ENCODE results near the gene CGREF1. TPM values are rescaled to one million over a fixed set of nuclear protein-coding genes. Genes with fewer than 3 reads are reported as not detected.

The CGREF1 gene
- 1 to 10 TPM in 2 of 4 donors, not detected in 2; 2.5 to 5.6 TPM for total RNA-seq

GRCh38 chr2:27118525-27119329, at the start of gene CGREF1:
Gene CGREF1 (minus strand): TSS chr2:27119128. CDS start chr2:27104366, 14,762 bp downstream.
- Histone ChIP-seq H3K9me3 (no peaks in the 10 kb centered on the region), H3K4me3 (peak within 1 kb of the TSS; percentile 13 to 55 (median 46)), H3K27ac (no peak within 1 kb of the TSS), H3K36me3 (no peaks in the 10 kb centered on the region), H3K27me3 (peaks cover 0 to 5% of the 10 kb centered on the region in 2 donors), H3K4me1 (peaks cover 4 to 24% (median 6%) of the 10 kb centered on the region in 4 donors)
- TF ChIP-seq POLR2A (IDR thresholded peaks at IDR 0.05) (no peak), CTCF (IDR thresholded peaks at IDR 0.05) (peak in 1 of 6 experiments; percentile 8)
- DNase-seq = peak in 2 of 3 donors; percentile 61 to 70

GRCh38 chr2:27164960-27165763, 46.2 kb upstream of the CGREF1 start:
- no peaks in the 10 kb centered on the region for H3K36me3 ChIP-seq
- H3K9me3 ChIP-seq = no peaks in the 10 kb centered on the region
- H3K4me1 ChIP-seq = peaks cover 0 to 9% (median 1%) of the 10 kb centered on the region in 4 donors
- no peak for TF ChIP-seq POLR2A (IDR thresholded peaks at IDR 0.05)
- no peak for TF ChIP-seq CTCF (IDR thresholded peaks at IDR 0.05)
- no peaks in the 10 kb centered on the region for H3K27me3 ChIP-seq
- DNase-seq = no peak
- no peak overlapping the region for H3K4me3 ChIP-seq
- peak overlapping the region in 1 of 4 donors; percentile 11 for H3K27ac ChIP-seq

GRCh38 chr2:27162151-27163121, 43.5 kb upstream of the CGREF1 start:
- H3K36me3 ChIP-seq = no peaks in the 10 kb centered on the region
- H3K27ac ChIP-seq = peak overlapping the region in 2 of 4 donors; percentile 0 to 35
- TF ChIP-seq CTCF (IDR thresholded peaks at IDR 0.05) (no peak), POLR2A (IDR thresholded peaks at IDR 0.05) (no peak)
- no peaks in the 10 kb centered on the region for H3K9me3 ChIP-seq
- no peaks in the 10 kb centered on the region for H3K4me1 ChIP-seq
- H3K4me3 ChIP-seq = peak overlapping the region in 2 of 4 donors; percentile 23 to 31
- DNase-seq = no peak
- H3K27me3 ChIP-seq = no peaks in the 10 kb centered on the region

GRCh38 chr2:27160191-27160590, 41.3 kb upstream of the CGREF1 start:
- TF ChIP-seq CTCF (IDR thresholded peaks at IDR 0.05) (no peak), POLR2A (IDR thresholded peaks at IDR 0.05) (no peak)
- DNase-seq = no peak
- Histone ChIP-seq H3K9me3 (no peaks in the 10 kb centered on the region), H3K4me1 (no peaks in the 10 kb centered on the region), H3K27me3 (no peaks in the 10 kb centered on the region), H3K4me3 (no peak overlapping the region), H3K27ac (no peak overlapping the region), H3K36me3 (no peaks in the 10 kb centered on the region)

- no peak for DNase-seq
- TF ChIP-seq CTCF (IDR thresholded peaks at IDR 0.05) (no peak), POLR2A (IDR thresholded peaks at IDR 0.05) (no peak)
- no peak overlapping the region for H3K27ac ChIP-seq
- H3K27me3 ChIP-seq = no peaks in the 10 kb centered on the region
- no peaks in the 10 kb centered on the region for H3K9me3 ChIP-seq
- H3K4me1 ChIP-seq = no peaks in the 10 kb centered on the region
- no peak overlapping the region for H3K4me3 ChIP-seq
- no peaks in the 10 kb centered on the region for H3K36me3 ChIP-seq
Observed at GRCh38 chr2:27159271-27159670, 40.3 kb upstream of the CGREF1 start.
